ENCODE data around the gene GSK3B. TPM values are rescaled to one million over a fixed set of nuclear protein-coding genes. Genes with fewer than 3 reads are reported as not detected.
A peak's percentile ranks its signal among the peaks of the same experiment; 100 is the strongest.

The GSK3B gene
- total RNA-seq, 1 donor from 2014 or later: 88.6 TPM

- peaks cover 21% of the 10 kb centered on the region for H3K4me1 ChIP-seq
- H2AFZ ChIP-seq (replicated peaks): no peak overlapping the region
- Mint-ChIP-seq H3K36me3 (no peaks in the 10 kb centered on the region), H3K27ac (no peak overlapping the region), H3K4me1 (peaks cover 13% of the 10 kb centered on the region), H3K4me3 (no peak overlapping the region), H3K27me3 (ENCODE audit: insufficient read depth, low read depth) (peaks cover 4% of the 10 kb centered on the region), H3K9me3 (peaks cover 2% of the 10 kb centered on the region)
- no peak for DNase-seq (ENCODE audit: low spot score)
- no peaks in the 10 kb centered on the region for H4K20me1 ChIP-seq (ENCODE audit: low read depth)
- H3K4me2 ChIP-seq: peak overlapping the region; percentile 54
- H3K9ac ChIP-seq: no peak overlapping the region
- TF ChIP-seq EZH2 (IDR thresholded peaks at IDR 0.05) (no peak), EZH2phosphoT487 (IDR thresholded peaks at IDR 0.05) (no peak), CTCF (IDR thresholded peaks at IDR 0.05) (no peak)
- H3K36me3 ChIP-seq: no peaks in the 10 kb centered on the region
- no peaks in the 10 kb centered on the region for H3K9me3 ChIP-seq (ENCODE audit: low read depth)
- H3F3A ChIP-seq (ENCODE audit: low read depth): peaks cover 15% of the 10 kb centered on the region
- H3K4me3 ChIP-seq: no peak overlapping the region
- H3K27me3 ChIP-seq: no peaks in the 10 kb centered on the region
- H3K79me2 ChIP-seq (ENCODE audit: low read depth): no peaks in the 10 kb centered on the region
- no peak overlapping the region for H3K27ac ChIP-seq
These were observed 298.4 kb downstream of the GSK3B start for GRCh38 chr3:119795849-119796248.

- Histone ChIP-seq H3K27me3 (no peaks in the 10 kb centered on the region), H3K9ac (no peak overlapping the region), H3K4me1 (peaks cover 21% of the 10 kb centered on the region), H3K4me3 (no peak overlapping the region), H3K9me3 (ENCODE audit: low read depth) (no peaks in the 10 kb centered on the region), H4K20me1 (ENCODE audit: low read depth) (no peaks in the 10 kb centered on the region), H3K27ac (no peak overlapping the region), H3K36me3 (no peaks in the 10 kb centered on the region), H2AFZ (replicated peaks) (no peak overlapping the region), H3F3A (ENCODE audit: low read depth) (peaks cover 15% of the 10 kb centered on the region), H3K4me2 (peak overlapping the region; percentile 54), H3K79me2 (ENCODE audit: low read depth) (no peaks in the 10 kb centered on the region)
- no peak for TF ChIP-seq EZH2phosphoT487 (IDR thresholded peaks at IDR 0.05)
- TF ChIP-seq CTCF (IDR thresholded peaks at IDR 0.05): no peak
- TF ChIP-seq EZH2 (IDR thresholded peaks at IDR 0.05): no peak
- peak; percentile 87 for DNase-seq (ENCODE audit: low spot score)
- H3K4me3 Mint-ChIP-seq: peak overlapping the region; percentile 8
- H3K9me3 Mint-ChIP-seq: peaks cover 2% of the 10 kb centered on the region
- no peak overlapping the region for H3K27ac Mint-ChIP-seq
- H3K27me3 Mint-ChIP-seq (ENCODE audit: insufficient read depth, low read depth): peaks cover 4% of the 10 kb centered on the region
- H3K4me1 Mint-ChIP-seq: peaks cover 13% of the 10 kb centered on the region
- no peaks in the 10 kb centered on the region for H3K36me3 Mint-ChIP-seq
These were observed 299.2 kb downstream of the GSK3B start for GRCh38 chr3:119794971-119795612.

- peaks cover 4% of the 10 kb centered on the region for H3K27me3 Mint-ChIP-seq (ENCODE audit: insufficient read depth, low read depth)
- TF ChIP-seq CTCF (IDR thresholded peaks at IDR 0.05) (no peak), EZH2 (IDR thresholded peaks at IDR 0.05) (no peak), EZH2phosphoT487 (IDR thresholded peaks at IDR 0.05) (no peak)
- no peak overlapping the region for H3K4me3 ChIP-seq
These were observed 299.8 kb downstream of the GSK3B start for GRCh38 chr3:119794401-119794800.

More at GRCh38 chr3:119794401-119794800, 299.8 kb downstream of the GSK3B start:
- peaks cover 2% of the 10 kb centered on the region for H3K9me3 Mint-ChIP-seq
- no peak overlapping the region for H2AFZ ChIP-seq (replicated peaks)
- H3K4me1 ChIP-seq: peaks cover 21% of the 10 kb centered on the region
- no peaks in the 10 kb centered on the region for H3K27me3 ChIP-seq
- H3K9me3 ChIP-seq (ENCODE audit: low read depth): no peaks in the 10 kb centered on the region
- H3K4me3 Mint-ChIP-seq: no peak overlapping the region
- DNase-seq (ENCODE audit: low spot score): no peak
- no peaks in the 10 kb centered on the region for H3K36me3 Mint-ChIP-seq
- no peak overlapping the region for H3K27ac Mint-ChIP-seq
- no peak overlapping the region for H3K4me2 ChIP-seq
- no peaks in the 10 kb centered on the region for H3K79me2 ChIP-seq (ENCODE audit: low read depth)
- no peaks in the 10 kb centered on the region for H4K20me1 ChIP-seq (ENCODE audit: low read depth)
- H3K9ac ChIP-seq: no peak overlapping the region
- H3F3A ChIP-seq (ENCODE audit: low read depth): peaks cover 15% of the 10 kb centered on the region
- H3K36me3 ChIP-seq: no peaks in the 10 kb centered on the region
- H3K4me1 Mint-ChIP-seq: peaks cover 13% of the 10 kb centered on the region
- H3K27ac ChIP-seq: no peak overlapping the region

Data from neural progenitor cell (in vitro differentiated cells).